ENCODE results near the gene NPBWR2. TPM values are rescaled to one million over a fixed set of nuclear protein-coding genes. Genes with fewer than 3 reads are reported as not detected.
A peak's percentile ranks its signal among the peaks of the same experiment; 100 is the strongest.

The NPBWR2 gene
- total RNA-seq, 1 donor from 2014 or later = not detected

- intact Hi-C loops (cut with DNase I) = no loop called here
- Histone ChIP-seq H3K4me1 (peaks cover 21% of the 10 kb centered on the region), H3K4me3 (peak within 1 kb of the TSS; percentile 92), H3K27ac (peak within 1 kb of the TSS; percentile 90), H3K9me3 (no peaks in the 10 kb centered on the region), H3K36me3 (no peaks in the 10 kb centered on the region), H3K27me3 (no peaks in the 10 kb centered on the region)
- DNase-seq (peak; percentile 99), ATAC-seq (peak; percentile 96)
- no peak for TF ChIP-seq CTCF (IDR thresholded peaks at IDR 0.05)
Measured at GRCh38 chr20:64062596-64063388, 44.6 kb downstream of the NPBWR2 start, which contains the start of gene TCEA2. Gene TCEA2 (plus strand): TSS chr20:64063198. CDS start chr20:64063313, 115 bp downstream.

GRCh38 chr20:64062276-64062595, 45.1 kb downstream of the NPBWR2 start:
- peaks cover 21% of the 10 kb centered on the region for H3K4me1 ChIP-seq
- H3K27me3 ChIP-seq = no peaks in the 10 kb centered on the region
- DNase-seq (no peak), ATAC-seq (no peak)
- H3K4me3 ChIP-seq = peak overlapping the region; percentile 92
- intact Hi-C loops (cut with DNase I) = no loop called here
- TF ChIP-seq CTCF (IDR thresholded peaks at IDR 0.05) = no peak
- H3K27ac ChIP-seq = peak overlapping the region; percentile 90
- H3K36me3 ChIP-seq = no peaks in the 10 kb centered on the region
- no peaks in the 10 kb centered on the region for H3K9me3 ChIP-seq

- no peak overlapping the region for H3K27ac ChIP-seq
- intact Hi-C loops (cut with DNase I) = no loop called here
- ATAC-seq = no peak
- H3K36me3 ChIP-seq = no peaks in the 10 kb centered on the region
- no peaks in the 10 kb centered on the region for H3K27me3 ChIP-seq
- no peak overlapping the region for H3K4me3 ChIP-seq
- no peak for TF ChIP-seq CTCF (IDR thresholded peaks at IDR 0.05)
- H3K9me3 ChIP-seq = no peaks in the 10 kb centered on the region
- DNase-seq = no peak
- peaks cover 14% of the 10 kb centered on the region for H3K4me1 ChIP-seq
Measured at GRCh38 chr20:64058536-64058935, 48.8 kb downstream of the NPBWR2 start.

GRCh38 chr20:64057628-64058498, 49.5 kb downstream of the NPBWR2 start:
- Histone ChIP-seq H3K36me3 (no peaks in the 10 kb centered on the region), H3K4me1 (peaks cover 14% of the 10 kb centered on the region), H3K9me3 (no peaks in the 10 kb centered on the region), H3K4me3 (peak overlapping the region; percentile 32), H3K27me3 (peaks cover 3% of the 10 kb centered on the region), H3K27ac (peak overlapping the region; percentile 52)
- ATAC-seq = peak; percentile 74
- peak; percentile 87 for DNase-seq
- intact Hi-C loops (cut with DNase I) = no loop called here
- TF ChIP-seq CTCF (IDR thresholded peaks at IDR 0.05) = peak; percentile 85

GRCh38 chr20:64056889-64057627, 50.3 kb downstream of the NPBWR2 start:
- Histone ChIP-seq H3K27me3 (peaks cover 10% of the 10 kb centered on the region), H3K4me3 (peak overlapping the region; percentile 32), H3K36me3 (no peaks in the 10 kb centered on the region), H3K4me1 (peaks cover 14% of the 10 kb centered on the region), H3K27ac (peak overlapping the region; percentile 52), H3K9me3 (no peaks in the 10 kb centered on the region)
- no peak for DNase-seq
- intact Hi-C loops (cut with DNase I) = no loop called here
- ATAC-seq = no peak
- TF ChIP-seq CTCF (IDR thresholded peaks at IDR 0.05) = no peak

Measured in upper lobe of right lung (tissue), 1 donor.